SU-DHL-6 (cell line): Measurements from ENCODE around the gene NINJ2.

Source experiments
- H2AFZ ChIP-seq: fragments of 200-600 bp; sonication (generic); 2 replicates; pipeline ENCODE4 v1.6.1; 2014; ENCODE audit warnings: low read depth, mild to moderate bottlenecking, moderate library complexity, mixed read lengths, antibody characterized with exemption, low read length; ENCODE audit not compliant: severe bottlenecking
- H3F3A ChIP-seq: fragments of 200-600 bp; shearing (Covaris generic); 2 replicates; pipeline ENCODE4 v1.6.0; 2016; ENCODE audit warnings: antibody characterized with exemption, mild to moderate bottlenecking; ENCODE audit not compliant: insufficient read depth
- H3K27ac ChIP-seq: fragments of 200-600 bp; sonication (generic); 2 replicates; pipeline ENCODE4 v1.5.1; 2016; ENCODE audit warnings: low read depth, mild to moderate bottlenecking, low read length, moderate library complexity, mixed read lengths
- H3K27me3 ChIP-seq: fragments of 200-600 bp; sonication (generic), shearing (Covaris generic); 2 replicates; pipeline ENCODE4 v1.6.0; 2014; ENCODE audit warnings: mild to moderate bottlenecking, low read length
- H3K36me3 ChIP-seq: fragments of 200-600 bp; sonication (generic); 2 replicates; pipeline ENCODE4 v1.6.1; 2014; ENCODE audit warnings: mild to moderate bottlenecking, low read length, mixed read lengths
- H3K4me2 ChIP-seq: fragments of 300-600, 200-600 bp; shearing (Covaris generic), sonication (generic); 2 replicates; pipeline ENCODE4 v1.6.0; 2014; ENCODE audit warnings: low read length, low read depth, mild to moderate bottlenecking; ENCODE audit not compliant: poor library complexity, severe bottlenecking
- H3K4me3 ChIP-seq: fragments of 200-600 bp; sonication (generic); 2 replicates; pipeline ENCODE4 v1.5.1; 2014; ENCODE audit warnings: antibody characterized with exemption, low read length, mild to moderate bottlenecking, mixed read lengths; ENCODE audit not compliant: insufficient read depth, poor library complexity, severe bottlenecking
- H3K79me2 ChIP-seq: fragments of 200-600 bp; sonication (generic); 2 replicates; pipeline ENCODE4 v1.6.1; 2014; ENCODE audit warnings: mild to moderate bottlenecking, low read length, moderate library complexity; ENCODE audit not compliant: insufficient read depth
- H3K9ac ChIP-seq: fragments of 200-600 bp; sonication (generic); 2 replicates; pipeline ENCODE4 v1.7.0; 2014; ENCODE audit warnings: mild to moderate bottlenecking, low read length
- H3K9me2 ChIP-seq: fragments of 200-600 bp; sonication (generic); replicated peaks from 2 replicates; pipeline ENCODE4 v1.6.1; 2014; ENCODE audit warnings: low read length; ENCODE audit not compliant: insufficient read depth
- H3K9me3 ChIP-seq: fragments of 200-600 bp; sonication (generic); 2 replicates; pipeline ENCODE4 v1.6.1; 2014; ENCODE audit warnings: low read length, mixed read lengths; ENCODE audit not compliant: insufficient read depth
- H4K20me1 ChIP-seq: fragments of 200-600 bp; sonication (generic); 2 replicates; pipeline ENCODE4 v1.6.1; 2014; ENCODE audit warnings: low read depth, mild to moderate bottlenecking, antibody characterized with exemption, low read length, moderate library complexity, mixed read lengths
- CTCF ChIP-seq: fragments of 200-600 bp; sonication (generic); IDR thresholded peaks from one replicate; pipeline ENCODE4 v1.5.1; 2017; ENCODE audit warnings: antibody characterized with exemption, mild to moderate bottlenecking, low read length, moderate library complexity; ENCODE audit not compliant: insufficient read depth, poor library complexity, severe bottlenecking
- EZH2phosphoT487 ChIP-seq: fragments of 200-600 bp; sonication (generic), shearing (Covaris generic); conservative IDR thresholded peaks from 2 replicates; pipeline ENCODE4 v1.6.1; 2018; ENCODE audit warnings: mild to moderate bottlenecking, antibody characterized with exemption, low read length, moderate library complexity, mixed read lengths

Gene NINJ2

GRCh38 chr12:627863-628741, 35.1 kb downstream of the NINJ2 start:
- no peak for TF ChIP-seq CTCF
- TF ChIP-seq EZH2phosphoT487, result no peak
- Histone ChIP-seq H2AFZ (no peak overlapping the region), H3K9ac (no peak overlapping the region), H3K27me3 (no peaks in the 10 kb centered on the region), H3K9me3 (no peaks in the 10 kb centered on the region), H3K4me2 (no peak overlapping the region), H3K9me2 (no peaks in the 10 kb centered on the region), H3F3A (peaks cover 26% of the 10 kb centered on the region), H3K27ac (no peak overlapping the region), H3K4me3 (no peak overlapping the region), H3K79me2 (no peaks in the 10 kb centered on the region), H4K20me1 (no peaks in the 10 kb centered on the region), H3K36me3 (no peaks in the 10 kb centered on the region)

GRCh38 chr12:627285-627684, 36.0 kb downstream of the NINJ2 start:
- Histone ChIP-seq H3K27ac (no peak overlapping the region), H3K4me2 (no peak overlapping the region), H3K27me3 (no peaks in the 10 kb centered on the region), H3F3A (peaks cover 24% of the 10 kb centered on the region), H4K20me1 (no peaks in the 10 kb centered on the region), H3K79me2 (no peaks in the 10 kb centered on the region), H3K9me2 (no peaks in the 10 kb centered on the region), H2AFZ (no peak overlapping the region), H3K9ac (no peak overlapping the region), H3K4me3 (no peak overlapping the region), H3K9me3 (no peaks in the 10 kb centered on the region), H3K36me3 (no peaks in the 10 kb centered on the region)
- TF ChIP-seq EZH2phosphoT487 (no peak), CTCF (no peak)

GRCh38 chr12:625998-626397, 37.2 kb downstream of the NINJ2 start:
- Histone ChIP-seq H4K20me1 (no peaks in the 10 kb centered on the region), H3K36me3 (no peaks in the 10 kb centered on the region), H3K4me3 (no peak overlapping the region), H3K9me3 (no peaks in the 10 kb centered on the region), H2AFZ (no peak overlapping the region), H3K9ac (no peak overlapping the region), H3K79me2 (no peaks in the 10 kb centered on the region), H3K27ac (no peak overlapping the region), H3K27me3 (no peaks in the 10 kb centered on the region), H3K4me2 (no peak overlapping the region), H3K9me2 (no peaks in the 10 kb centered on the region), H3F3A (peaks cover 11% of the 10 kb centered on the region)
- no peak for TF ChIP-seq EZH2phosphoT487
- TF ChIP-seq CTCF, result no peak
